ENCODE results near the gene PLA1A.

Gene PLA1A

DNA sequence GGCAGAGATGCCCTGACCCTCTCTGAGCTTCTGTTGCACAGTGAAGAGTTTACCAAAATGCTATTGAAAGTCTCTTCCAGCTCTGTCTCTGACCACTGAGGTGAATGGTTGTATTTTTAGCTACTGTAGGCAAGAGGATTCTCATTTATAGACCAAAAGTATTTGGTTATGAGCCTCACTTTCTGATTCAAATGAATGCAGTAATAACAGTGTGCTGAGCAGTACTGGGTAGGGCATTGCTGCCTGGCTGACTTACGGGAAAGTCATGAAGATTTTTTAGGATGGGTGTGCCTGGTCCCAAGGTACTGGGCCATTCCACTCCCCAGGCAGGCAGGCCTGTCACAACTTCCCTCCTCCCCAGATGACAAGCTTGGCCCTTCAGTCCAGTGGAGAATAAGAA is 15.5 kb downstream of the PLA1A start:
- no peak for FAIRE-seq

- FAIRE-seq: no peak
Measured at GRCh38 chr3:119613872-119614271, 16.2 kb downstream of the PLA1A start.

GRCh38 chr3:119616056-119616455 is 18.4 kb downstream of the PLA1A start:
- FAIRE-seq: no peak

DNA sequence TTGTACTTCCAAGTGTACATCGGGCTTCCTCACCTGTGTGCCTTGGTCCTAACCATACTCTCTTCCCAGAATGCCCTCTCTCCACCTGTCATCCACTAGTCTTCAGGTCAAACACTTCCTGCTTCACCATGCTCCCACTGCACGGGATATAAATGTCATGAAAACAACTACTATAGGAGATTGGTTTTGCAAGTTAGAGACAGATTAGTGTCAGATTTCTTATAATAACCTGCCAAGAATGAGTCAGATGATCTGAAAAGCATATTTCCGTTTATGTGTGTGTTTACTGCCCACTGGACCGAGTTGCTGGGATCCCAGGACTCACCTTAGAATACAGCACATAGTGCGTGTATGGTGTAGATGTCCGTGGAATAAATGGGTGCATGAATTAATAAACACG is 21.4 kb downstream of the PLA1A start:
- no peak for FAIRE-seq

DNA sequence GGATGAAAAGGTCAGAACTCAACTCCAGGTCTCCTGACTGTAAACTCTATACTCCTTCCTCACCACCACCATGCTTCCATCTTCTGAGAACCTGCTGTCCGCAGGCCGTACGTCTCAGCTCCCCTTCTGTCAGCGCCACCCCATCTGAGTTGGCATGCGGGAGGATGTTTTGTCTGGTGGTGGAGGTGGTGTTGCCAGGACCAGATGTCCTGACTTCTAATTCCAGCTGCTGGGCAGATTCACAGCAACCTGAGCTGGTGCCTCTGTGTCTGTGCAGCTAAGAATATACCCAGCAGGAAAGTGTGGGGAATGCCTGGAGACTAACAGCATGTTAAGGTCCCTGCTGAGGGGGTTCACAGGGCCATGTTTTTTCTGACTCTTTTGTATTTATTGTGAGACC is 23.2 kb downstream of the PLA1A start:
- no peak for FAIRE-seq

DNA sequence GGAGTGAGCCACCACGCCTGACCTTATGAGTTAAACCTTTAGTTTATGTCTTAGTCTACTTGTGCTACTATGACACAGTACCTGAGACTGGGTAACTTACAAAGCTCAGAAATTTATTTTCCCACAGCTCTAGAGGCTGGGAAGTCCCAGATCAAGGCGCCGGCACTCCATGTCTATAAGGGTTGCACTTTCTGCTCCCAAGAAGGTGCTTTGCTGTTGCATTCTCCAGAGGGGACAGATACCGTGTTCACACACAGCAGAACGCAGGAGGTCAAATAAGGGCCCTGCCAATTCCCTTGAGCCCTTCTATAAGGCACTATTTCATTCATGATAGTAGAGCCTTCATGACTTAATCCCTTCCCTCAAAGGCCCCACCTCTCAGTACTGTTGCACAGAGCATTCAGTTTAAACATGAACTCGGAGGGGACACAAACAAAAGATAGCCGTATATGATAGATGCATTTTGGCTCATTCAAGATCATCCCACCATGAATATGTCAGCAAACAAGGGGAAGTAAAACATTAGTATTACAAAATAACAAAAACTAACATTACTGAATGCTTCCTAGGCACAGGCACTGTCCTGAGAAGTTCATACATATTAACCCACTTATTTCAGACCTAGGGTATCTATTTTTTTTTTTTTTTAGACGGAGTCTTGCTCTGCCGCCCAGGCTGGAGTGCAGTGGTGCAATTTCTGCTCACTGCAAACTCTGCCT is 26.5 kb downstream of the PLA1A start:
- FAIRE-seq: no peak

- FAIRE-seq: no peak
Measured at GRCh38 chr3:119625451-119626153, 27.9 kb downstream of the PLA1A start.

DNA sequence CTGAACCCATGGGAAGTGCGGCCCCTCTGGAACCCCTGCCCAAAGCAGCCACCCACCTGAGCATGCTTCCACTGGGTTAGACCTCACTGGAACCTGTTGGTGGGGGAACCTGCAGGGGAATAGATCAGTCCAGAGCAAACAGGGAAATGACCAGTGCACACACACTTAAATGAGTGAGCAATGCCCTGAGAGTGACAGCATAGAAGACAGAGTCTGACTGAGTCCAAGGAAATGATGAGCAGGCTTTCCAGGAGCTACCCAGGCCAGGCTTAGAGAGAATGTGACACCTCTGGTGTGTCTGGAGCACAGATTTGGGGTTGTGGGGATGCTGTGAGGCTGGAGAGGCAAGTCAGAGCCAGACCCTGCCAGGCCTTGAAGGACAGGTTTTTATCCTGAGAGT is 28.5 kb downstream of the PLA1A start:
- no peak for FAIRE-seq

DNA sequence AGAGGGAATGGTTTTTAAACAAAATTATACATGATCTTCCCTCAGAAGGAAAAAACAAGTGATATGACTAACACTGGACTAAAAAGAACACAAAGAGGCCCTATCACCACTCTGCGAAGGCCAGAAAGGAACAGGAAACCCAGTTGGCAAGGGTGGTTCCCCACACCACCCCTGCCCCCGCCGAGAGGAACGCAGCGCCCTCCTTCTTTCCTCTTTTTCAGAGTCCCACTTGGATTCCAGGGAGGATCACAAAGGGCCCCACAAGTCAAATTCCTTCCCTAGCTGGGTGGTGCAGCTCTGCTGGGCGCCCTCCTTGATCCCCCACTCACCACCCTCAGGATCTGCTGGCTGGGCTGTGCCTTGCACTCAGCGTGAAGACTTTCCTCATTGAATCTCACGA is 29.8 kb downstream of the PLA1A start:
- FAIRE-seq: no peak

DNA sequence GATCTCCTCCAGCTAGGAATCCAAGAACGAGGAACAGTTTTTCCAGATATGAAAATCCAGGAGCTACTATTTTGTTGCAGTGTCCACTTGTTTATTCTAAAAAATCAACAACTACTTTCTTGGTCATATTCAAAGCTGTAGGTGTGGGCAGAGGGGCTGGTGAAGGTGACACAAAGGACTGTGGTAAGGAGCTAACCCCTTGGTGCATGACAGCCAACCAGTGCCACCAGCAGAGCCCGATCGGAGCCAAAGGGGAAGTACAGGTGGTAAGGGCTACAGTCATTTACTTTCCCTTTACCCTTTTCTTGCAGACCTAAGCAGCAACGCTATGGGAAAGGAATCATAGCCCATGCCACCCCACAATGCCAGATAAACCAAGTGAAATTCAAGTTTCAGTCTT is 30.7 kb downstream of the PLA1A start:
- FAIRE-seq: no peak

- FAIRE-seq: no peak
Measured at GRCh38 chr3:119628816-119629445, 31.2 kb downstream of the PLA1A start.

- FAIRE-seq: no peak
Measured at GRCh38 chr3:119630128-119630879, 32.6 kb downstream of the PLA1A start.

DNA sequence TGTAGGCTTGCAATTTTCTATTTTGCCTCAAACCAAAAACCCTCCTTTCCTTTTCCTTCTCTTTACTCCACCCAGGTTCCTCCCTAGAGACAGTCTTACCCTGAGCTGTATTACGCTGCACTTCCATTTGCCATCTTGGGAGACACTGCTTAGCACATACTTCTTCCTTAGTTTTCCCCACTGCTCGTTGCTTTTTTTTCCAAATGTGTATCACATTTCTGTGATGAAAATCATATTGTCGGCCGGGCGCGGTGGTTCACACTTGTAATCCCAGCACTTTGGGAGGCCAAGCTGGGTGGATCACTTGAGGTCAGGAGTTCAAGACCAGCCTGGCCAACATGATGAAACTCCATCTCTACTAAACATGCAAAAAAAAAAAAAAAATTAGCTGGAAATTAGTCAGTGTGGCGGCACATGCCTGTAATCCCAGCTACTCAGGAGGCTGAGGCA is 33.2 kb downstream of the PLA1A start:
- no peak for FAIRE-seq

GRCh38 chr3:119631516-119631915 is 33.8 kb downstream of the PLA1A start:
- no peak for FAIRE-seq

GRCh38 chr3:119632216-119632615 is 34.5 kb downstream of the PLA1A start:
- no peak for FAIRE-seq

- FAIRE-seq: no peak
Measured at GRCh38 chr3:119632829-119633228, 35.1 kb downstream of the PLA1A start.

- FAIRE-seq: no peak
Measured at GRCh38 chr3:119635719-119636118, 38.0 kb downstream of the PLA1A start.

GRCh38 chr3:119636249-119636648 is 38.6 kb downstream of the PLA1A start:
- no peak for FAIRE-seq

DNA sequence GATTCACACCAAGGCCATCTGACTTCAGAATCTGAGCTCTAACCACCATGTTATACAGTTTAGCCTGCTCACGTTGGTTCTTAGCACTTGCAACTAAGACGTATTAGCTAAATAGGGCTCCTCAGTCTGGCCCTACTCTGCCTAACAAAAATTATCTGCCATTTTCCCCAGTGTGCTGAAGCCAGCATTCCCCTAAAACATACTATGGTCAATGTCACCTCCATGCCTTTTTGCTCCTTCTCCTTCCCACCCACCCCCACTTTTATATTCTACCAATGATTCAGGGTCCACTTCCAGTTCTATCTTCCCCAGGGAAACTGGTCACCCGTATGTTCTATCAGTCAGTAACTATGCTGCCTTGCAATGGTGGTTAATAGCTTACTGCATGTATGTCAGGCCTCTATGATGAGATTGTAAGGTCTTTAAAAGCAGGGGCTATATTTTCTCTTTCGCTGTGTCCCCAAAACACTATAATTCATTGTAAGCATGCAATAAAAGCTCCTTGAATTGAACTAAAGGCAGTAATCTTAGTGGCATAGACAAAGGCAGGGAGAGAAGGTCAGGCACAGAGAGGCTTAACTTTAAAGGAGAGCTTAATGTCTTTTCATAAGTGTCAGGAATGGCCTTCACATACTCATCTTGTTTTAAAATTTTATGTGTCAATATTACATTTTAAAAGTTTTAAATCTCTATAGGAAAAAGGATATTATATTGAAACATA is 39.4 kb downstream of the PLA1A start:
- no peak for FAIRE-seq

GRCh38 chr3:119637679-119638477 is 40.2 kb downstream of the PLA1A start:
- no peak for FAIRE-seq

- no peak for FAIRE-seq
Measured at GRCh38 chr3:119639494-119640350, 42.0 kb downstream of the PLA1A start.
